ENCODE data around the gene ACSM2B. TPM values are rescaled to one million over a fixed set of nuclear protein-coding genes. Genes with fewer than 3 reads are reported as not detected.
"Not testable (repeated sequence)": the region's sequence is repeated elsewhere in the genome, so short reads cannot be mapped to it uniquely, and the experiment has no call there.

ACSM2B gene
- polyA plus RNA-seq (ENCODE audit: insufficient read length in 4 of 4): 10 to 100 TPM; 42.4 to 69.5 (median 59.4) TPM

GRCh38 chr16:20576145-20576544 is at the start of gene ACSM2B:
Gene ACSM2B, minus strand, starts transcription at chr16:20576367. Its CDS starts 11,522 bp downstream, at chr16:20564845.
- not testable (repeated sequence) for DNase-seq (ENCODE audit: low read depth in 4 of 4, low spot score in 2 of 4)

- DNase-seq (ENCODE audit: low read depth in 4 of 4, low spot score in 2 of 4): no peak
These were observed 49.0 kb upstream of the ACSM2B start for GRCh38 chr16:20624882-20625807.

DNA sequence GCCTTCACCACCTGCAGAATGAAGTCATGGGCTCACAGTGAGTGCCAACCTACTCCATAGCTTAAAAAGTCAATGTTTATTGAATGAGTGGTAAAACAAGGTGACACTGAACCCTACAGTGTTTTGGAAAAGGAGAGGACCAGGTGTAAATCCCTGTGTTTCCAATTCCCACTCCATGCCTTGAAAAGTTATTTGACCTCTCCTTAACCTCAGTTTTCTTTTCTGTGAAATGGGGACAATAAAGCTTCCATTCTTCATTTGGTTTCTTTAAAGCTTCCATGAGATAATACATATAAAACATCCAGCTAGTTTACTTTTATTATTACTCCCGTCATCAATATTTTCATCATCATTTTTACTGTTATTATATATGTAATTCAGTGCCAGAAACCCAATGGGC is 48.0 kb upstream of the ACSM2B start:
- no peak for DNase-seq (ENCODE audit: low read depth in 4 of 4, low spot score in 2 of 4)

DNA sequence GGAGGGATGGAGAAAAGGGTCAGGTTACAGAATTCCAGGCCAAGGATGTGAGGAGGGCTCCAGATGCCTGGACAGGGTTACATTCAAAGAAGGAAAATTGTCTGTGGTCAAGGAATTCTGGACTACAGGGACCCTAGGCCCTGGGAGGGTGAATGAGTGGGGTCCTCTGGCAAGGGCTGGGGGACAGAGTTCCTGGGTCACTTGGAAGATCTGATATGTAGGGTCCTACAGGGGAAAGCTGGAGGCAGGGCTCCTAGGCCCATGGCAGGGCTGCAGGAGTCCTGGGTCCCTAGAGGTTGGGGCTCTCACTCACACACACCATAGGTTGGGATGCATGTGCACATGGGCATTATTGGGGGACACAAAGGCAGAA is 46.3 kb upstream of the ACSM2B start:
- DNase-seq (ENCODE audit: low read depth in 4 of 4, low spot score in 2 of 4): no peak

- DNase-seq (ENCODE audit: low read depth in 4 of 4, low spot score in 2 of 4): no peak
These were observed 45.2 kb upstream of the ACSM2B start for GRCh38 chr16:20621406-20621805.

DNA sequence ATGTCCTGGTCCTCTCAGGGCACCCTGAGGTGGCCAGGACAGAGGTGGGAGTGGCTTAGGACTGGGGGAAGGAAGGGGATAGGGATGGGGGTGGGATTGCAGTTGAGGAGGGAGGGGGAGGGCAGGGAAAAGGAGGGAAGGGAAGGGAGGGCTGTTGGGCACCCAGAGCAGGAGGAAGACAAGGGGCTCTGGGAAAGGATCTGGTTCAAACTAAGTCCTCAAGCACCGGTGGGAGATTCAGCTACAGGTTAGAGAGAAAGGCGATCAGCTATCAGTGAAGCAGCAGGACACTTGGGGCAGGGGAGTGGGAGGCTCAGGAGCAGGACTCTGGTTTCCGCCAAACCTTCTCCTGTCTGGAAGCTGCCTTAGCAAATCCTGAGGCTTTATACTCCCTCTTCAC is 44.6 kb upstream of the ACSM2B start:
- no peak for DNase-seq (ENCODE audit: low read depth in 4 of 4, low spot score in 2 of 4)

- DNase-seq (ENCODE audit: low read depth in 4 of 4, low spot score in 2 of 4): no peak
These were observed 43.8 kb upstream of the ACSM2B start for GRCh38 chr16:20620003-20620402.

- DNase-seq (ENCODE audit: low read depth in 4 of 4, low spot score in 2 of 4): no peak
These were observed 41.1 kb upstream of the ACSM2B start for GRCh38 chr16:20617271-20617670.

DNA sequence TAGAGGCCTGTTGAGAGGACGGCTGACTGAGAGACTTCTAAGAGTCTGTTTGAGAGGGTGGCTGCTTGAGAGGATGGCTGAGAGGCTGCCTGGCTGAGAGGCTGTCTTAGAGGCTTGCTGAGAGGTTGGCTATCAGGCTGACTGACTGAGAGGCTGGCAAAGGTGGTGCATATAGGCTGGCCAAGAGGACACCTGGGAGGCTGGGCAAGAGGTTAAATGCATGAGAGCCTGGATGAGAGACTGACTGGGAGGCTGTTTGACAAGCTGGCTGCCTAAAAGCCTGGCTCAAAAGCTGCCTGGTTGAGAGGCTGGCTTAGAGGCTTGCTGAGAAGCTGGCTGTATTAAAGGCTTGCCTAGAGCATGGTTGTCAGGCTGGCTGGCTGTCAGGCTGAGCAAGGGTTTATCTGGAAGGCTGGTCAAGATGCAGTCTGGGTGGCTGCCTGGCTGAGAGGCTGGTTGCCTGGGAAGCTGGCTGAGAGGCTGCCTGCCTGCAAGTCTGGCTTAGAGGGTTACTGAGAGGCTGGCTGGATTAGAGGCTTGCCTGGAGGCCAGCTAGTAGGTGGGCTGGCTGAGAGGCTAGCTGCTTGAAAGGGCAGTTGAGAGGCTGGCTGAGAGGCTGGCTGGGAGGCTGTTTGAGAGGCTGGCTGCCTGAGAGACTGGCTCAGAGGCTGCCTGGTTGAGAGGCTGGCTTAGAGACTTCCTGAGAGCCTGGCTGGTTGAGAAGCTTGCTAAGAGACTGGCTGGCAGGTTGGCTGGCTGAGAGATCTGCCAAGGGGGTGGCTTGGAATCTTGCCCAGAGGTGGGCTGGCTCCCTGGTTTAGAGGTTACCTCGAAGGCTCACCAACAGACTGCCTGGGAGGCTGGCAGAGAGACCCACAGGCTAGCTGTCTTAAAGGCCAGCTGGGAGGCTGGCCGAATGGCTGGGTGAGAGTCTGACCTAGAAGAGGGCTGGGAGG is 38.3 kb upstream of the ACSM2B start:
- no peak for DNase-seq (ENCODE audit: low read depth in 4 of 4, low spot score in 2 of 4)

DNA sequence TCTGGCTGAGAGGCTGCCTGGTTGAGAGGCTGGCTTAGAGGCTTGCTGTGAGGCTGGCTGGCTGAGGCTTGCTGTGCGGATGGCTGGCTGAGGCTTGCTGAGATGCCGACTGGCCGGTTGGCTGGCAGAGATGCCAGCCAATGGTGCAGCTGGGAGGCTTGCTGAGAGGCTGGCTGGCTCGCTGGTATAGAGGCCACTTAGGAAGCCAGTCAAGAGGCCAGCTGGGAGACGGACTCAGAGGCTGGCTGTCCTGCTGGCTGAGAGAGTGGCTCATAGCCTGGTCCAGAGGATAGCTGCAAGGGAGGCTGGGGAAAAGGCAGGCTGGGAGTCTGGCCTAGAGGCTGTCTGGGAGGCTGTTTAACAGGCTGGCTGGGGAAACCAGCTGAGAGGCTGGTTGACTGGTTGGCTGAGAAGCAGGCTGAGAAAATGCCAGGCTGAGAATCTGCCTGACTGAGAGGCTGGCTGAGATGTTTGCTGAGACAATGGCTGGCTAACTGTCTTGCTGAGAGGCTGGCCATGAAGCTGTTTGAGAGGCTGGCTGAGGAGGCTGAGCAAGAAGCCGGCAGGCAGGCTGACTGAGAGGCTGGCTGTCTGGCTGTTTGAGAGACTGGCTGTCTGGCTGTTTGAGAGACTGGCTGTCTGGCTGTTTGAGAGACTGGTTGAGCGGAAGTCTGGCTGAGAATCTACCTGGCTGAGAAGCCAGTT is 37.5 kb upstream of the ACSM2B start:
- DNase-seq (ENCODE audit: low read depth in 4 of 4, low spot score in 2 of 4): no peak

GRCh38 chr16:20612551-20613480 is 36.6 kb upstream of the ACSM2B start:
- no peak for DNase-seq (ENCODE audit: low read depth in 4 of 4, low spot score in 2 of 4)

GRCh38 chr16:20611975-20612481 is 35.9 kb upstream of the ACSM2B start:
- DNase-seq (ENCODE audit: low read depth in 4 of 4, low spot score in 2 of 4): no peak

GRCh38 chr16:20611350-20611902 is 35.3 kb upstream of the ACSM2B start:
- no peak for DNase-seq (ENCODE audit: low read depth in 4 of 4, low spot score in 2 of 4)

DNA sequence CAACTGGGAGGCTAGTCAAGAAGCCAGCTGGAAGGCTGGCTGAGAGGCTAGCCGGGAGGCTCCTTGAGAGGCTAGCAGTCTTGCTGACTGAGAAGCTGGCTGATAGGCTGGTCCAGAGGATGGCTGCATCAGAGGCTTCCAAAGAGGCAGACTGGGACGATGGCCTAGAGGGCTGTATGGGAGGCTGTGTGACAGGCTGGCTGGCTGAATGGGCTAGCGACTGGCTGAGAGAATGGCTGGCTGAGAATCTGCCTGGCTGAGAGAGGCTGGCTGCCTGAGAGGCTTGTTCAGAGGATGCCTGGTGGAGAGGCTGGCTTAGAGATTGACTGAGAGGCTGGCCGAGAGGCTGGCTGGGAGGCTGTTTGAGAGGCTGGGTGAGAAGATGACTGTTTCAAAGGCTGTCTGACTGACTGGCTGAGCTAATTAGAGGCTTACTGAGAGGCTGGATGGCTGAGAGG is 34.8 kb upstream of the ACSM2B start:
- DNase-seq (ENCODE audit: low read depth in 4 of 4, low spot score in 2 of 4): no peak

GRCh38 chr16:20610211-20610891 is 34.2 kb upstream of the ACSM2B start:
- no peak for DNase-seq (ENCODE audit: low read depth in 4 of 4, low spot score in 2 of 4)

DNA sequence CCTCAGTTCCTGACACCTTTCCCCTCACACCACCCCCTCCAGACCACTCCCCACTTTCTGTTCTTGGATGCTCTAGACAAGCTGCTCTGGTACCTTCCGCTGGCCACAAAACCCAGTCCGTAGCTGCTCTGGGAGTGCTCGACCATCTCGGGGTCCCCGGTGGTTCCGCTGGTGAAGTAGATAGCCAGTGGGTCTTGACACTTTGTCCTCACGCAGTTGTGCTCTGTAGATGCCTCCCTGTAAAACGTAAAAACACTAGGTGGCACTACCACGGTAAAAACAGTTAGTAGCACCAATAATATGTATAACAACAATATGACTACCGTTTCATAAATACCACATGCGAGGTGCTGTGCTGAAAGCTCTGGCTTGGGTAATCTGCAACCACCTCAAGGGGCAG is 26.0 kb upstream of the ACSM2B start:
- DNase-seq (ENCODE audit: low read depth in 4 of 4, low spot score in 2 of 4): not testable (repeated sequence)

DNA sequence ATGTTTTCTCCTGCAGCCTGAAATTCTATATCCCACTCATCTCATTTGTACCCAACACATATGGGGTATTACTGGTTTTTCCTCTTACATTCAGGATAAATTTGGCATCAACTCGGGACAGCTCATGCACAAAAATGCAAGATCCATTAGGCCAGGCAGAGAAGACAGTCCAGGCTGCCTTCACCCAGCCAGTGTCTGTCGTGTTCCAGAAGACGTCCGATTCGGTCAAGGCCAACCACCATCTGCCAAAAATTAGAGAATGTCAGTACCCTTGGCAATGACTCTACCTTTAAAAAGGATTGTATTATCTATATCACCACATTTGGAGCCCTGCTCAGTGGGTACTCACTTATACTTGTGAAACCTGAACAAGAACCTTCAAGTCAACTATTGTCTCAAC is 23.3 kb upstream of the ACSM2B start:
- DNase-seq (ENCODE audit: low read depth in 4 of 4, low spot score in 2 of 4): not testable (repeated sequence)

- DNase-seq (ENCODE audit: low read depth in 4 of 4, low spot score in 2 of 4): no peak
These were observed 22.8 kb upstream of the ACSM2B start for GRCh38 chr16:20598832-20599469.
